Liver (tissue), 9 donors: ENCODE results near the gene FGF19. TPM values are rescaled to one million over a fixed set of nuclear protein-coding genes. Genes with fewer than 3 reads are reported as not detected.

Experiments used
- DNase-seq: peaks from one replicate; pipeline ENCODE4 v3.0.0-alpha.2; 2017; ENCODE audit warnings: low spot score
- H3K27ac ChIP-seq, 2 donors: one replicate each; pipeline ENCODE4 v1.7.0; 2013; ENCODE audit warnings: inconsistent platforms in 2 of 2, low read length in 2 of 2, control low read depth in 1 of 2, low read depth in 1 of 2, mild to moderate bottlenecking in 1 of 2
- H3K27me3 ChIP-seq, 4 donors: one replicate each; pipeline versions ENCODE4 v1.6.1 to v1.7.0; 2013; ENCODE audit warnings: low read length in 3 of 4, inconsistent platforms in 1 of 4, mild to moderate bottlenecking in 1 of 4, moderate library complexity in 1 of 4; ENCODE audit not compliant: control insufficient read depth in 4 of 4, insufficient read depth in 4 of 4
- H3K36me3 ChIP-seq, 4 donors: one replicate each; pipeline versions ENCODE4 v1.6.1 to v1.7.0; 2013; ENCODE audit warnings: low read length in 3 of 4, mild to moderate bottlenecking in 3 of 4, low read depth in 1 of 4, moderate library complexity in 1 of 4; ENCODE audit not compliant: control insufficient read depth in 4 of 4, insufficient read depth in 3 of 4
- H3K4me1 ChIP-seq, 4 donors: one replicate each; pipeline versions ENCODE4 v1.6.1 to v1.7.0; 2013; ENCODE audit warnings: low read length in 3 of 4, mild to moderate bottlenecking in 3 of 4, moderate library complexity in 1 of 4; ENCODE audit not compliant: control insufficient read depth in 4 of 4, insufficient read depth in 4 of 4
- H3K4me3 ChIP-seq, 3 donors: one replicate each; pipeline versions ENCODE4 v1.6.1 to v1.7.0; 2013; ENCODE audit warnings: low read length in 3 of 3, control low read depth in 1 of 3, low read depth in 1 of 3, mild to moderate bottlenecking in 1 of 3
- H3K9ac ChIP-seq, 2 donors: one replicate each; pipeline ENCODE4 v1.7.0; 2013; ENCODE audit warnings: low read length in 2 of 2, mild to moderate bottlenecking in 2 of 2, moderate library complexity in 2 of 2, control low read depth in 1 of 2, low read depth in 1 of 2
- H3K9me3 ChIP-seq, 4 donors: one replicate each; pipeline versions ENCODE4 v1.6.1 to v1.7.0; 2013; ENCODE audit warnings: low read length in 3 of 4; ENCODE audit not compliant: control insufficient read depth in 4 of 4
- EGR1 ChIP-seq, 2 donors: IDR thresholded peaks; 2 replicates each; pipeline ENCODE4 v1.6.1; 2016 to 2018; ENCODE audit warnings: antibody characterized with exemption in 2 of 2, low read depth in 2 of 2
- FOXA1 ChIP-seq: IDR thresholded peaks from 2 replicates; pipeline ENCODE4 v1.6.1; 2016; ENCODE audit warnings: antibody characterized with exemption
- FOXA2 ChIP-seq: IDR thresholded peaks from 2 replicates; pipeline ENCODE4 v1.6.1; 2016; ENCODE audit warnings: antibody characterized with exemption
- GABPA ChIP-seq, 2 donors: IDR thresholded peaks in 1 of 2; conservative IDR thresholded peaks in 1 of 2; 2 replicates each; pipeline ENCODE4 v1.6.1; 2016; ENCODE audit warnings: antibody characterized with exemption in 2 of 2, mild to moderate bottlenecking in 1 of 2, moderate library complexity in 1 of 2
- HNF4G ChIP-seq: IDR thresholded peaks from 2 replicates; pipeline ENCODE4 v1.6.1; 2016; ENCODE audit warnings: antibody characterized with exemption
- NR2F2 ChIP-seq: IDR thresholded peaks from 2 replicates; pipeline ENCODE4 v1.6.1; 2016; ENCODE audit warnings: antibody characterized with exemption
- RAD21 ChIP-seq, 2 donors: IDR thresholded peaks; 2 replicates each; pipeline ENCODE4 v1.6.1; 2016; ENCODE audit warnings: antibody characterized with exemption in 2 of 2, mild to moderate bottlenecking in 2 of 2
- RXRA ChIP-seq, 2 donors: IDR thresholded peaks; 2 replicates each; pipeline ENCODE4 v1.6.1; 2017 to 2018; ENCODE audit warnings: antibody characterized with exemption in 2 of 2, mild to moderate bottlenecking in 1 of 2
- SP1 ChIP-seq: IDR thresholded peaks from 2 replicates; pipeline ENCODE4 v1.6.1; 2018; ENCODE audit warnings: antibody characterized with exemption, mild to moderate bottlenecking
- TAF1 ChIP-seq: conservative IDR thresholded peaks from 2 replicates; pipeline ENCODE4 v1.6.1; 2016; ENCODE audit warnings: antibody characterized with exemption, mild to moderate bottlenecking
- YY1 ChIP-seq: IDR thresholded peaks from 2 replicates; pipeline ENCODE4 v1.6.1; 2016; ENCODE audit warnings: antibody characterized with exemption, mild to moderate bottlenecking
- WGBS: extraction: QIAGEN DNeasy Blood & Tissue Kit; methylation state at CpG from one replicate; pipeline ENCODE4 v1.1.7; 2013; 5-methylcytosine and 5-hydroxymethylcytosine counted together
- polyA plus RNA-seq, 2 donors: library from polyadenylated mRNA; stranded (reverse) in 1 of 2; unstranded in 1 of 2; fragments of 200-250 nt in 1 of 2; fragments of >200 nt in 1 of 2; fragmentation: Nextera tagmentation in 1 of 2; extraction: Ambion mirVana in 1 of 2; gene quantifications; one replicate each; pipeline versions ENCODE4 v1.2.1 to v1.2.3, GENCODE V29; 2013 to 2015
- total RNA-seq, 2 donors: library from RNA; depleted of rRNA; stranded (reverse); fragments of >200 nt; gene quantifications; one replicate each; pipeline ENCODE4 v1.2.3, GENCODE V29; 2014
- TF ChIP-seq, protein P1 (sequence below): IDR thresholded peaks from 2 replicates; pipeline ENCODE4 v1.6.1; 2016; ENCODE audit warnings: antibody characterized with exemption, mild to moderate bottlenecking
- TF ChIP-seq, protein P2 (sequence below): IDR thresholded peaks from 2 replicates; pipeline ENCODE4 v1.6.1; 2016; ENCODE audit warnings: antibody characterized with exemption
- TF ChIP-seq, protein P3 (sequence below): IDR thresholded peaks from 2 replicates; pipeline ENCODE4 v1.6.1; 2016; ENCODE audit warnings: antibody characterized with exemption
- TF ChIP-seq, protein P4 (sequence below): IDR thresholded peaks from 2 replicates; pipeline ENCODE4 v1.6.1; 2016; ENCODE audit warnings: antibody characterized with exemption
- donor health status: healthy.
- donor health status: healthy.
- donor health status: healthy.
- donor health status: healthy.
- donor health status: healthy.

The FGF19 gene
- total and polyA plus RNA-seq, 4 donors, result 0.09 TPM; not detected in 3

DNA sequence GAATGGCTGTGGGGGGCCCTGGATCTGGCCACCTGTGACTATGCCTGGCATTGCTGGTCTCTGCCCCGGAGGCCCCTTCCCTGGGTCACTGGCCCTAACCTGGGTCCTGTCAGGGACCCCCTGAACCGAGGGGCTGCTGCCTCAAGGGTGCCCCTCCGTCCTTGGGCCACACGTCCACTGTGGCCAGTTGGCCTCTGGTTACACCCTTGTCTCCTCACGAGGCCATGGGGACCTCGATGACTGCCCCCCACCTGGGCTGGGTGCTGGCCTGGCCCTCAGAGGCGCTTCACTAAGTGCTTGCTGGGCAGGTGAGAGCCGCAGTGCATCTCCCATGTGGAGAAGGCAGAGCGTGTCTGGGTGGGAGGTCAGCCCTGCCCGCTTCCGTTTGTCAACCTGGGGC is 27.3 kb upstream of the FGF19 start:
- Histone ChIP-seq H3K9ac (no peak overlapping the region), H3K4me1 (no peaks in the 10 kb centered on the region), H3K4me3 (no peak overlapping the region), H3K9me3 (no peaks in the 10 kb centered on the region), H3K27ac (no peak overlapping the region), H3K36me3 (no peaks in the 10 kb centered on the region), H3K27me3 (no peaks in the 10 kb centered on the region)
- TF ChIP-seq, protein P1, sequence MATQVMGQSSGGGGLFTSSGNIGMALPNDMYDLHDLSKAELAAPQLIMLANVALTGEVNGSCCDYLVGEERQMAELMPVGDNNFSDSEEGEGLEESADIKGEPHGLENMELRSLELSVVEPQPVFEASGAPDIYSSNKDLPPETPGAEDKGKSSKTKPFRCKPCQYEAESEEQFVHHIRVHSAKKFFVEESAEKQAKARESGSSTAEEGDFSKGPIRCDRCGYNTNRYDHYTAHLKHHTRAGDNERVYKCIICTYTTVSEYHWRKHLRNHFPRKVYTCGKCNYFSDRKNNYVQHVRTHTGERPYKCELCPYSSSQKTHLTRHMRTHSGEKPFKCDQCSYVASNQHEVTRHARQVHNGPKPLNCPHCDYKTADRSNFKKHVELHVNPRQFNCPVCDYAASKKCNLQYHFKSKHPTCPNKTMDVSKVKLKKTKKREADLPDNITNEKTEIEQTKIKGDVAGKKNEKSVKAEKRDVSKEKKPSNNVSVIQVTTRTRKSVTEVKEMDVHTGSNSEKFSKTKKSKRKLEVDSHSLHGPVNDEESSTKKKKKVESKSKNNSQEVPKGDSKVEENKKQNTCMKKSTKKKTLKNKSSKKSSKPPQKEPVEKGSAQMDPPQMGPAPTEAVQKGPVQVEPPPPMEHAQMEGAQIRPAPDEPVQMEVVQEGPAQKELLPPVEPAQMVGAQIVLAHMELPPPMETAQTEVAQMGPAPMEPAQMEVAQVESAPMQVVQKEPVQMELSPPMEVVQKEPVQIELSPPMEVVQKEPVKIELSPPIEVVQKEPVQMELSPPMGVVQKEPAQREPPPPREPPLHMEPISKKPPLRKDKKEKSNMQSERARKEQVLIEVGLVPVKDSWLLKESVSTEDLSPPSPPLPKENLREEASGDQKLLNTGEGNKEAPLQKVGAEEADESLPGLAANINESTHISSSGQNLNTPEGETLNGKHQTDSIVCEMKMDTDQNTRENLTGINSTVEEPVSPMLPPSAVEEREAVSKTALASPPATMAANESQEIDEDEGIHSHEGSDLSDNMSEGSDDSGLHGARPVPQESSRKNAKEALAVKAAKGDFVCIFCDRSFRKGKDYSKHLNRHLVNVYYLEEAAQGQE, result no peak
- WGBS, result 87% methylated on average over 11 of the region's 11 CpGs
- no peak for DNase-seq

DNA sequence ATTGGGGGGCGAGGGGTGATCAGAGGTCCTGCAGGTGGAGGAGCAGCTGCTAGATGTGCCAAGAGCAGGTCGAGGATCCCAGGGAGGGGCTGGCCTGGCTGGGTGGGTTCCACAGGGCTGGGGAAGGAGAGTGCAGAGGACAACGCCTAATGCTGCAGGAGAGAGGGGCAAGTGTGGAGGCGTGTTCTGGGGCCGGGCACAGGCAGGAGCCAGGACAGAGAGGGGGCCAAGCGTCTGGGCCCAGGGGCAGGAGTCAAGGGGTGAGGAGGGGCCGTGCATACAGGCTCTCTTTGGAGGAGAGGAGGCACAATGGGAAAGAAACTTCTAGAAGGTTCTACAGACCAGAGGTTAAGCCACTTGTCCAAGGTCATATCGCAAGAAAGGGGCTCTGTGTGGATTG is 26.7 kb upstream of the FGF19 start:
- DNase-seq, result no peak
- TF ChIP-seq NR2F2, result no peak
- no peak for TF ChIP-seq SP1
- no peak for TF ChIP-seq RAD21 (IDR thresholded peaks at IDR 0.05)
- no peak for TF ChIP-seq TAF1
- H3K27ac ChIP-seq, result no peak overlapping the region
- no peak overlapping the region for H3K4me3 ChIP-seq
- H3K27me3 ChIP-seq, result no peaks in the 10 kb centered on the region
- no peak overlapping the region for H3K9ac ChIP-seq
- H3K4me1 ChIP-seq, result no peaks in the 10 kb centered on the region
- no peaks in the 10 kb centered on the region for H3K36me3 ChIP-seq
- H3K9me3 ChIP-seq, result no peaks in the 10 kb centered on the region
- 89% methylated on average over 8 of the region's 8 CpGs for WGBS

DNA sequence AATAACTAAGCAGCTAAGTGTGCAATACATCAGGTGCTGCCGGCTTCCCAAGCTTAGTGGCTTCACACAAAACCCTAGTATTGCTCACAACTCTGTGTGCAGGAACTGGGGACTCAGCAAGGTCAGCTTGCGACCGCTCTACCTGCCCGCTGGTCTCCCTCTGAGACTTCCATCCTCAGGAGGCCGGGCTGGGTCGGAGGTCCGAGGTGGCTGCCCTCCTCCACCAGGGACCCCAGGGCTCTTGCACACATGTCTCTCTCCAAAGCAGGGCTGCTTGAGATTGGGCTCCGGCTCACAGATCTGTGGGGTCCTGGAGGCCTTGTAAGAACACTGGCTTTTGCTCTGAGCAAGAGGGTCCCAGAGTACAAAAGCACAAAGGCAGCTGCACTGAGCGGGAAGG is 25.4 kb upstream of the FGF19 start:
- H3K9ac ChIP-seq, result no peak overlapping the region
- DNase-seq, result no peak
- no peak overlapping the region for H3K27ac ChIP-seq
- H3K27me3 ChIP-seq, result no peaks in the 10 kb centered on the region
- H3K4me3 ChIP-seq, result no peak overlapping the region
- TF ChIP-seq GABPA (IDR thresholded peaks at IDR 0.05 in 1 of 2, conservative IDR thresholded peaks at IDR 0.05 in 1 of 2) (no peak), SP1 (no peak), NR2F2 (no peak)
- TF ChIP-seq, protein P2, sequence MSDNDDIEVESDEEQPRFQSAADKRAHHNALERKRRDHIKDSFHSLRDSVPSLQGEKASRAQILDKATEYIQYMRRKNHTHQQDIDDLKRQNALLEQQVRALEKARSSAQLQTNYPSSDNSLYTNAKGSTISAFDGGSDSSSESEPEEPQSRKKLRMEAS, result no peak
- TF ChIP-seq, protein P3, sequence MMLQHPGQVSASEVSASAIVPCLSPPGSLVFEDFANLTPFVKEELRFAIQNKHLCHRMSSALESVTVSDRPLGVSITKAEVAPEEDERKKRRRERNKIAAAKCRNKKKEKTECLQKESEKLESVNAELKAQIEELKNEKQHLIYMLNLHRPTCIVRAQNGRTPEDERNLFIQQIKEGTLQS, result no peak
- WGBS, result 94% methylated on average over 9 of the region's 9 CpGs
- H3K9me3 ChIP-seq, result no peaks in the 10 kb centered on the region
- H3K4me1 ChIP-seq, result no peaks in the 10 kb centered on the region
- H3K36me3 ChIP-seq, result no peaks in the 10 kb centered on the region

DNA sequence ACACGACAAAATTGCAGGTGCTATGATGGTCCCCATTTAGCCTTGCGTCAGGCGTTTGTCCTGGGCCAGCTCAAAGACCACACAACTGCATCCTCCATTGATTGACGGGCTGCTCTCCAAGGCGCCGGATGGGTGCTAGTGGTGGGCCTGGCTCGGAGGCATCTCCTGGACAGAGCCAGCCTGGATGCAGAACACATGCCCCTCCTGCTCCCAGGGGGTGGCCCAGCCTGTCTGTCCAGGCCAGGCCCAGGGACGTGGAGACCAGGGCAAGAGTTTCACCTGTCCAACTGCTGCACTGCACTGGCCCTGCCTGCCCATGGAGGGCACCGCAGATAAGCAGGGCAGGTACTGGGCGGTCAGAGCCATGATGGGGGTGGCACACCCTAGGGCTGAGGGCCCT is 23.4 kb upstream of the FGF19 start:
- no peak overlapping the region for H3K27ac ChIP-seq
- no peaks in the 10 kb centered on the region for H3K36me3 ChIP-seq
- no peak for DNase-seq
- no peak for TF ChIP-seq EGR1 (IDR thresholded peaks at IDR 0.05; ENCODE audit: low read depth in 2 of 2)
- no peak for TF ChIP-seq FOXA2
- no peak for TF ChIP-seq HNF4G
- TF ChIP-seq YY1, result no peak
- no peak for TF ChIP-seq RAD21 (IDR thresholded peaks at IDR 0.05)
- no peak for TF ChIP-seq GABPA (IDR thresholded peaks at IDR 0.05 in 1 of 2, conservative IDR thresholded peaks at IDR 0.05 in 1 of 2)
- TF ChIP-seq, protein P1, result no peak
- no peak for TF ChIP-seq TAF1
- no peak for TF ChIP-seq FOXA1
- TF ChIP-seq NR2F2, result no peak
- TF ChIP-seq, protein P4, sequence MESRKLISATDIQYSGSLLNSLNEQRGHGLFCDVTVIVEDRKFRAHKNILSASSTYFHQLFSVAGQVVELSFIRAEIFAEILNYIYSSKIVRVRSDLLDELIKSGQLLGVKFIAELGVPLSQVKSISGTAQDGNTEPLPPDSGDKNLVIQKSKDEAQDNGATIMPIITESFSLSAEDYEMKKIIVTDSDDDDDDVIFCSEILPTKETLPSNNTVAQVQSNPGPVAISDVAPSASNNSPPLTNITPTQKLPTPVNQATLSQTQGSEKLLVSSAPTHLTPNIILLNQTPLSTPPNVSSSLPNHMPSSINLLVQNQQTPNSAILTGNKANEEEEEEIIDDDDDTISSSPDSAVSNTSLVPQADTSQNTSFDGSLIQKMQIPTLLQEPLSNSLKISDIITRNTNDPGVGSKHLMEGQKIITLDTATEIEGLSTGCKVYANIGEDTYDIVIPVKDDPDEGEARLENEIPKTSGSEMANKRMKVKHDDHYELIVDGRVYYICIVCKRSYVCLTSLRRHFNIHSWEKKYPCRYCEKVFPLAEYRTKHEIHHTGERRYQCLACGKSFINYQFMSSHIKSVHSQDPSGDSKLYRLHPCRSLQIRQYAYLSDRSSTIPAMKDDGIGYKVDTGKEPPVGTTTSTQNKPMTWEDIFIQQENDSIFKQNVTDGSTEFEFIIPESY, result no peak
- TF ChIP-seq RXRA (IDR thresholded peaks at IDR 0.05), result no peak
- no peak overlapping the region for H3K9ac ChIP-seq
- peaks cover 0 to 1% (median 0%) of the 10 kb centered on the region in 4 donors for H3K27me3 ChIP-seq
- no peak overlapping the region for H3K4me3 ChIP-seq
- no peaks in the 10 kb centered on the region for H3K9me3 ChIP-seq
- WGBS, result 90% methylated on average over 10 of the region's 10 CpGs
- H3K4me1 ChIP-seq, result no peaks in the 10 kb centered on the region
